ENCODE results near the gene CLRN1.

Gene CLRN1

DNA sequence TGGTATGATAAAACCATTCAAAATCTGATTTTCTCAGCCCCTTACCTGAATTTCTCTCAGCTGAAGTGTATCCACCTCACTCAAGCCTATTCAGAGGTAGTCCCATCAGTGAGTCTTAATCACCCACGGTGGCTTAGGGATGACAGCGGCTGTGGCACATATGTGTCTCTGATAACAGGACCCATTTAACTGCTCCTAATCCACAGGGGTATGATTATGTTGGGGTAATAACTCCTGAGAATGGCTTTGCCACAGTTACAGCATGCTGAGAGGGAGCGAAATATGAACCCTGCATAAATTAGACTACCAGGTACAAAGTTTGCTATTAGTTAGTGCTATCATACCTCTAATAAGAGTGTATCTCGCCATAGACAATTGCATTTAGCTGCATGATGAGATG lies 10.6 kb downstream of the CLRN1 start:
- DNase-seq (ENCODE audit: low spot score in 2 of 2), result no peak
- Histone ChIP-seq H3K27me3 (ENCODE audit: low read depth) (peaks cover 37% of the 10 kb centered on the region), H3K9me3 (no peaks in the 10 kb centered on the region), H3K4me1 (no peaks in the 10 kb centered on the region), H3K36me3 (replicated peaks) (no peaks in the 10 kb centered on the region), H3K4me3 (no peak overlapping the region)
- in situ Hi-C loops (cut with MboI; ENCODE audit: low sequenced_read_pairs), result no loop called here

GRCh38 chr3:150960708-150961684 lies 11.5 kb downstream of the CLRN1 start:
- peaks cover 47% of the 10 kb centered on the region for H3K27me3 ChIP-seq (ENCODE audit: low read depth)
- DNase-seq (ENCODE audit: low spot score in 2 of 2), result no peak
- H3K36me3 ChIP-seq (replicated peaks), result no peaks in the 10 kb centered on the region
- no peaks in the 10 kb centered on the region for H3K4me1 ChIP-seq
- no peaks in the 10 kb centered on the region for H3K9me3 ChIP-seq
- no peak overlapping the region for H3K4me3 ChIP-seq
- in situ Hi-C loops (cut with MboI; ENCODE audit: low sequenced_read_pairs), result no loop called here

DNA sequence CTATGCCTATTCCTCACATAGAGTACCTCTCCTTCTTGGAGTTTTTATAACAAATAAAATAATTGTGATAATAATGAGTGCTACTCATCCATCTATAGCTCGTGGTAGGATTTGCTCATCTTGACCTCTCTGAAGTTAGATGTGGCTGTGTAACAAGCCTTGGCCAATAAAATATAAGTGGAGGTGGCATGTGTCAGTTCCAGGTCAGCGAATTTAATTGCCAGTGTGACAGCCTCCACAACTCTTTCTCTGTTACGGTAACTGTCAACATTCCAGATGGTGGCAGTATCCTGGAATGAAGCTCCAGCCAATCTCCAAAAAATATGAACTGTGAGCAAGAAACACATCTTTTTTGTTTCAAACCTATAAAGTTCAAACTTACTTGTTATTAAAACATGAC lies 13.8 kb downstream of the CLRN1 start:
- no peaks in the 10 kb centered on the region for H3K4me1 ChIP-seq
- in situ Hi-C loops (cut with MboI; ENCODE audit: low sequenced_read_pairs), result no loop called here
- peaks cover 55% of the 10 kb centered on the region for H3K27me3 ChIP-seq (ENCODE audit: low read depth)
- no peaks in the 10 kb centered on the region for H3K36me3 ChIP-seq (replicated peaks)
- no peak overlapping the region for H3K4me3 ChIP-seq
- DNase-seq (ENCODE audit: low spot score in 2 of 2), result no peak
- no peaks in the 10 kb centered on the region for H3K9me3 ChIP-seq

DNA sequence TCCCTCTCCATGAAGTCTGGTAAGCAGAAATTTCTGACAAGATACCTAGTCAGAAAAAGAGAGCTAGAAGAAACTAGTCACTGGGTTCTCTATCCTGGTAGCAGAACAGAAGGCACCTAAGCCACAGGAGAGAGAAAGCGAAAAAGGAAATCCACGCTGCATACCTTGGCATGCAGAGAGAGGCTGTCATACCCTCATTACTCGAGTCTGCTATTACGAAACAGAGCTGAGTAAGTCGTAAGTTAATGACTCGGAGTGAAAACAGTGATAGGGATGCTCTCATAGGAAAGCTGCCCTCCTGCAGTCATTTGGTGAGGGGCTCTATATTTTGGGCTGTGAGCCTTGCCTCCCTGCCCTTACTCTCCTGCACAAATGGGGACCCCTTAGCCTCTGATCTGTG lies 16.2 kb downstream of the CLRN1 start:
- Histone ChIP-seq H3K27me3 (ENCODE audit: low read depth) (peaks cover 44% of the 10 kb centered on the region), H3K4me3 (no peak overlapping the region), H3K9me3 (no peaks in the 10 kb centered on the region), H3K36me3 (replicated peaks) (no peaks in the 10 kb centered on the region), H3K4me1 (no peaks in the 10 kb centered on the region)
- no peak for DNase-seq (ENCODE audit: low spot score in 2 of 2)
- in situ Hi-C loops (cut with MboI; ENCODE audit: low sequenced_read_pairs), result no loop called here

GRCh38 chr3:150951923-150952322 lies 20.6 kb downstream of the CLRN1 start:
- Histone ChIP-seq H3K4me1 (no peaks in the 10 kb centered on the region), H3K27me3 (ENCODE audit: low read depth) (peaks cover 45% of the 10 kb centered on the region), H3K4me3 (no peak overlapping the region), H3K36me3 (replicated peaks) (no peaks in the 10 kb centered on the region), H3K9me3 (no peaks in the 10 kb centered on the region)
- DNase-seq (ENCODE audit: low spot score in 2 of 2), result no peak
- in situ Hi-C loops (cut with MboI; ENCODE audit: low sequenced_read_pairs), result no loop called here

DNA sequence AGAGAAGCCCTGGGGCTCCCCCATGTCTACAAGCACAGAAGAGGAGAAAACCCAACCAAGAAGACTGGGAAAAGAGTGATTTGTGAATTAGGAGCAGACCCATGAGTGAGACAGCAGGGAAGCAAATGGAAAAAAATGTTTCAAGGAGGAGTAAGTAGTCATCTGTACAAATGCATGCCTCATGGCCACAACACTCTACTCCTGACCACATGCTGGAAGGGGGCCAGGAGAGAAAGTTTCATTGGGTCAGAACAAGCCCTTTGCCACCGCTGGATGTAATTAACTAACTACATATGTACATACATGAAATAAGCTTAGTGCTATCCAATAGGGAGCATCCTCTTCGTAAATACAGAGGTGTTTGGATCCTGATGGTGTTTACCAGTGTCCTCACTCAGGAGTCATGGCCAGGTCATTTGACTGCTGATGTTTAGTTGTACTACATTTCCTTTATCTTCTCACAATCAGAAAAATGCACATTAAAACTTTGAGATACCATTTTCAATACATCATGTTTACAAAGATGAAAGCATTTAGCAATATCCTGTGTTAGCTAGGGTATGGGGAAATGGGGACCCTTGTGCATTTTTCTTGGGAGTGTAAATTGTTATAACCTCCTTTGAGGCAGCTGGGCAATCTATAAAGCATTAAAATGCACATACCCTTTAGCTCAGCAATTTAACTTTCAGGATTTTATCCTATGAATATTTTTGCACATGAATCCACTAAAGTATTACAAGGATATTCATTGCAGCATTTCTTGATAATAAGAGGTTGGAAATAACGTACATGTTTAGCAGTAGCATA lies 27.1 kb downstream of the CLRN1 start:
- in situ Hi-C loops (cut with MboI; ENCODE audit: low sequenced_read_pairs), result no loop called here
- no peaks in the 10 kb centered on the region for H3K4me1 ChIP-seq
- no peaks in the 10 kb centered on the region for H3K36me3 ChIP-seq (replicated peaks)
- H3K4me3 ChIP-seq, result no peak overlapping the region
- no peaks in the 10 kb centered on the region for H3K9me3 ChIP-seq
- H3K27me3 ChIP-seq (ENCODE audit: low read depth), result peaks cover 8% of the 10 kb centered on the region
- DNase-seq (ENCODE audit: low spot score in 2 of 2), result no peak

DNA sequence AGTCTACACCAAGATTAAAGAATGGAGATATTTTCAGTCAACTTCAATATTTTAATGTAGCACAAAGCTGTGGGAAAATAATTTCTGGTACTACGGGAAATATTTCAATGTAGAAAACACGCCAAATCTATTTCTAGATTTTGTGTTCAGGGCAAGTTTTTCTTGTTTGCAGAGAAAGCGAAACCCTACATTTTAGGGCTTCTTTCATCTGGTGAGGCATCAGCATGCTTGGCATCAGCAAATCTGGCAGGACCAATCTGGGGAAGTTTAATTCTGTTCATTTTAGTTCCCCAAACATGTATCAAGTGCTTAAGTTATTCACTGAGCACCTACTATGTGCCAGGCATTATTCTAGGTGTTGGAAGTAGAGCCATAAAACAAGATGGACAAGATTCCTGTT lies 30.3 kb downstream of the CLRN1 start:
- no peaks in the 10 kb centered on the region for H3K36me3 ChIP-seq (replicated peaks)
- no peaks in the 10 kb centered on the region; the same call in 1 of the 2 replicates for H3K27me3 ChIP-seq (ENCODE audit: low read depth)
- H3K4me3 ChIP-seq, result no peak overlapping the region
- in situ Hi-C loops (cut with MboI; ENCODE audit: low sequenced_read_pairs), result no loop called here
- H3K4me1 ChIP-seq, result no peaks in the 10 kb centered on the region
- H3K9me3 ChIP-seq, result no peaks in the 10 kb centered on the region
- no peak for DNase-seq (ENCODE audit: low spot score in 2 of 2)

DNA sequence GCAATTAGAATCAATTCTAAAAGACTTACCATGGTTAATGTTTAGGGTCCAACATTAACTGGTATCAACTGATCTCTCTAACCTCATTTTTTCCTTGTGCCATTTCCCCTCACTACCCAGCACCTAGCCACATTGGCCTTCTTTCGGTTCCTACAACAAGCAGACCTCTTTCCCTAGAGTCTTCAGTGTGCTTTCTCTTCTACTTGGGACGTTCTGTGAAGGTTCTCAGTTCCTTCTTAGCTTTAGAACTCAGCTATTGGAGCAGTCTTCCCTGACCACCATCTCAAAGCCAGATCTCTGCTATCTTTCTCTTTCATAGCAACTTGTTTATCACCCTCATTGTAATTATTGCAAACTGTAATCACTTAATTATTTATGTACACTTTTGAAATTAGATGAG lies 35.8 kb downstream of the CLRN1 start:
- H3K4me1 ChIP-seq, result no peaks in the 10 kb centered on the region
- DNase-seq (ENCODE audit: low spot score in 2 of 2), result no peak
- H3K27me3 ChIP-seq (ENCODE audit: low read depth), result peaks cover 3% of the 10 kb centered on the region; the same call in 1 of the 2 replicates
- in situ Hi-C loops (cut with MboI; ENCODE audit: low sequenced_read_pairs), result no loop called here
- no peaks in the 10 kb centered on the region for H3K9me3 ChIP-seq
- no peaks in the 10 kb centered on the region for H3K36me3 ChIP-seq (replicated peaks)
- H3K4me3 ChIP-seq, result no peak overlapping the region

- no peak overlapping the region for H3K4me3 ChIP-seq
- no peaks in the 10 kb centered on the region for H3K36me3 ChIP-seq (replicated peaks)
- no peak for DNase-seq (ENCODE audit: low spot score in 2 of 2)
- no peaks in the 10 kb centered on the region for H3K4me1 ChIP-seq
- in situ Hi-C loops (cut with MboI; ENCODE audit: low sequenced_read_pairs), result no loop called here
- no peaks in the 10 kb centered on the region for H3K9me3 ChIP-seq
- peaks cover 16% of the 10 kb centered on the region; the same call in 1 of the 2 replicates for H3K27me3 ChIP-seq (ENCODE audit: low read depth)
Measured at GRCh38 chr3:150933473-150933995, 39.0 kb downstream of the CLRN1 start.

- no peaks in the 10 kb centered on the region for H3K36me3 ChIP-seq (replicated peaks)
- no peak overlapping the region for H3K4me3 ChIP-seq
- DNase-seq (ENCODE audit: low spot score in 2 of 2), result no peak
- in situ Hi-C loops (cut with MboI; ENCODE audit: low sequenced_read_pairs), result no loop called here
- H3K27me3 ChIP-seq (ENCODE audit: low read depth), result 0 out of 2 replicates have a peak, but pooled peaks cover 16% of the 10 kb centered on the region
- no peaks in the 10 kb centered on the region for H3K9me3 ChIP-seq
- H3K4me1 ChIP-seq, result no peaks in the 10 kb centered on the region
Measured at GRCh38 chr3:150931745-150932144, 40.8 kb downstream of the CLRN1 start.

- Histone ChIP-seq H3K4me1 (no peaks in the 10 kb centered on the region), H3K4me3 (no peak overlapping the region), H3K27me3 (ENCODE audit: low read depth) (0 out of 2 replicates have a peak, but pooled peaks cover 16% of the 10 kb centered on the region), H3K9me3 (no peaks in the 10 kb centered on the region), H3K36me3 (replicated peaks) (no peaks in the 10 kb centered on the region)
- in situ Hi-C loops (cut with MboI; ENCODE audit: low sequenced_read_pairs), result no loop called here
- no peak for DNase-seq (ENCODE audit: low spot score in 2 of 2)
Measured at GRCh38 chr3:150930839-150931238, 41.7 kb downstream of the CLRN1 start.

DNA sequence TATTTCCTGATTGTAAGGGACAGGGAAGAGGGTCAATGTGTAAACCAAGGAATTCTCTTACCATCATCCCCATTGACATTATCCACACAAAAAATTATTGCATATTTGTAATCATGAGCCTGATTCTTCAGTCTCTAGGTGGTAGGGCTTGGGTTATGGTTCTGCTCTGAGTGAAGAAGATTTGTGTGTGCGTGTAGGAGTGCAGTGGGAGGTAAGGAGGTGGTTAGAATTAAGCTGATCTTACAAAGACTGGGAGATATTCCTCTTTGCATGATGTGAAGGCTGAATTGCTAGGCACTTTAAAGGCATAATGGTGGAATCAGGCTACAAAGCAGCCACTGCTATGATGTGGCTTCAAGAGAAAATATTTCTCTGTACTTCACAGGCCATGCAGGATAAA lies 44.3 kb downstream of the CLRN1 start:
- no peak overlapping the region for H3K4me3 ChIP-seq
- no peak for DNase-seq (ENCODE audit: low spot score in 2 of 2)
- no peaks in the 10 kb centered on the region for H3K9me3 ChIP-seq
- in situ Hi-C loops (cut with MboI; ENCODE audit: low sequenced_read_pairs), result no loop called here
- no peaks in the 10 kb centered on the region for H3K4me1 ChIP-seq
- 0 out of 2 replicates have a peak, but pooled peaks cover 13% of the 10 kb centered on the region for H3K27me3 ChIP-seq (ENCODE audit: low read depth)
- H3K36me3 ChIP-seq (replicated peaks), result no peaks in the 10 kb centered on the region

- Histone ChIP-seq H3K36me3 (replicated peaks) (no peaks in the 10 kb centered on the region), H3K9me3 (no peaks in the 10 kb centered on the region), H3K4me1 (no peaks in the 10 kb centered on the region), H3K27me3 (ENCODE audit: low read depth) (0 out of 2 replicates have a peak, but pooled peaks cover 11% of the 10 kb centered on the region), H3K4me3 (no peak overlapping the region)
- DNase-seq (ENCODE audit: low spot score in 2 of 2), result no peak
- in situ Hi-C loops (cut with MboI; ENCODE audit: low sequenced_read_pairs), result no loop called here
Measured at GRCh38 chr3:150926328-150926727, 46.2 kb downstream of the CLRN1 start.

Measured in HAP-1 (cell line).